Measurements from ENCODE around the gene RALA. TPM values are rescaled to one million over a fixed set of nuclear protein-coding genes. Genes with fewer than 3 reads are reported as not detected.
"Not testable (repeated sequence)": the region's sequence is repeated elsewhere in the genome, so short reads cannot be mapped to it uniquely, and the experiment has no call there.

The RALA gene
- total RNA-seq, 2 experiments from 2014 or later, result 32.5 to 32.8 TPM

DNA sequence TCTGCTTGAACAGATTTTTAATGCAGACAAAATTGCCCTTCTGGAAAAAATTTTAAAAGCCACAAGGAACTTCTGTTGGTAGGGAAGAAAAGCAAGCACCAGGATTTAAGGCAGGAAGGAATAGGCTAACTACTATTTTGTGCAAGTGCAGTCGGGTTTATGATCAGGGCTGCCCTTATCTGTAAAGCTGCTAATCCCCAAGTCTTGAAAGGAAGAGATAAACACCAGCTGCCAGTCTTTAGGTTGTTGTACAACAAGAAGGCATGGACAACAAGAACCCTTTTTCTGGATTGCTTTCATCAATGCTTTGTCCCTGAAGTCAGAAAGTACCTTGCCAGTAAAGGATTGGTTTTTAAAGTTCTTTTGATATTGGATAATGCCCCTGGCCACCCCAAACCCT lies 40.7 kb downstream of the RALA start:
- no peak overlapping the region for H3K4me3 Mint-ChIP-seq
- H3K9me3 Mint-ChIP-seq, result peaks cover 14% of the 10 kb centered on the region
- ChIA-PET CTCF (no interaction called here), POLR2A (no interaction called here)
- ATAC-seq (no peak), DNase-seq (no peak)
- no peaks in the 10 kb centered on the region for H3K27me3 Mint-ChIP-seq
- no peak overlapping the region for H3K27ac Mint-ChIP-seq
- H3K36me3 Mint-ChIP-seq (ENCODE audit: low read depth), result peaks cover 49% of the 10 kb centered on the region
- TF ChIP-seq, protein P1, sequence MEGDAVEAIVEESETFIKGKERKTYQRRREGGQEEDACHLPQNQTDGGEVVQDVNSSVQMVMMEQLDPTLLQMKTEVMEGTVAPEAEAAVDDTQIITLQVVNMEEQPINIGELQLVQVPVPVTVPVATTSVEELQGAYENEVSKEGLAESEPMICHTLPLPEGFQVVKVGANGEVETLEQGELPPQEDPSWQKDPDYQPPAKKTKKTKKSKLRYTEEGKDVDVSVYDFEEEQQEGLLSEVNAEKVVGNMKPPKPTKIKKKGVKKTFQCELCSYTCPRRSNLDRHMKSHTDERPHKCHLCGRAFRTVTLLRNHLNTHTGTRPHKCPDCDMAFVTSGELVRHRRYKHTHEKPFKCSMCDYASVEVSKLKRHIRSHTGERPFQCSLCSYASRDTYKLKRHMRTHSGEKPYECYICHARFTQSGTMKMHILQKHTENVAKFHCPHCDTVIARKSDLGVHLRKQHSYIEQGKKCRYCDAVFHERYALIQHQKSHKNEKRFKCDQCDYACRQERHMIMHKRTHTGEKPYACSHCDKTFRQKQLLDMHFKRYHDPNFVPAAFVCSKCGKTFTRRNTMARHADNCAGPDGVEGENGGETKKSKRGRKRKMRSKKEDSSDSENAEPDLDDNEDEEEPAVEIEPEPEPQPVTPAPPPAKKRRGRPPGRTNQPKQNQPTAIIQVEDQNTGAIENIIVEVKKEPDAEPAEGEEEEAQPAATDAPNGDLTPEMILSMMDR (IDR thresholded peaks at IDR 0.05), result no peak
- intact Hi-C loops (cut with micrococcal nuclease), result no loop called here
- H3K4me1 Mint-ChIP-seq (ENCODE audit: low read depth), result peaks cover 38% of the 10 kb centered on the region

DNA sequence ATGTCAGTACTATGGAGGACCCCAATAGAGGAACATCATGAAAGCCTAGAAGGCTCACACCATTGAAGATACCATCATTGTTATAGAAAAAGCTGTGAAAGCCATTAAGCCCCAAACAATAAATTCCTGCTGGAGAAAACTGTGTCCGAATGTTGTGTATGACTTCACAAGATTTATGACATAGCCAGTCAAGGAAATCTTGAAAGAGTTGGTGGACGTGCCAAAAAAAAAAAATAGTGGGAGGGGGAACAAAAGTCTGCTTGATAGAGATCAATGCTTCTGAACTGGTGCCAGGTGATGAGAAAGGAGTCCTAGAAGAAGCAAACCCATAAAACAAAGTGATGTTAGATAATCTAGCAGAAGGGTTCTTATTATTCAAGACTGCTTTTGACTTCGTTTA lies 41.2 kb downstream of the RALA start:
- peak overlapping the region; percentile 56 for H3K27ac Mint-ChIP-seq
- ChIA-PET POLR2A (no interaction called here), CTCF (interaction anchor here (0.9 kb wide), 1 partner anchor 9 kb away, joined by 3 read pairs; no protein-coding TSS in a partner anchor)
- H3K36me3 Mint-ChIP-seq (ENCODE audit: low read depth), result peaks cover 47% of the 10 kb centered on the region
- DNase-seq (no peak), ATAC-seq (no peak)
- intact Hi-C loops (cut with micrococcal nuclease), result no loop called here
- peaks cover 14% of the 10 kb centered on the region for H3K9me3 Mint-ChIP-seq
- H3K27me3 Mint-ChIP-seq, result no peaks in the 10 kb centered on the region
- H3K4me1 Mint-ChIP-seq (ENCODE audit: low read depth), result peaks cover 40% of the 10 kb centered on the region
- TF ChIP-seq, protein P1 (IDR thresholded peaks at IDR 0.05), result no peak
- no peak overlapping the region for H3K4me3 Mint-ChIP-seq

DNA sequence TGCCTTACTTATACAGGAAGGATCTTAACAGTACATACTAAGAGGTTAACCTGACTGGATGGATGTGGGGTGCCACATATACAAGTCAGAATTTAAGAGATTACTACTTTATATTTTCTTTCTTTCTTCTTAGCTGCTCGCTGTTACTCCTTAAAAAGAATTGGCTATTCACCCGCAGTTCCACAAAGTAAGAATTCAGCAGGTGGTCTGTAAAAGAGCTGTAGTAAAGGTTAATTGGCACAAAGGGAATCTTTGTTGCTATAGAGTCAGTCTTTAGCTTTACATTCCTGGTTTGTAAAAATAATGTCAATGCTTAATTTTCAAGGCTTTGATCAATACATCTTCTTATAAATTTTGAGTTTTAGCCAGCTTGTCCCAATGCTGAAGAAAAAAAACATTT lies 43.2 kb downstream of the RALA start:
- Mint-ChIP-seq H3K27me3 (no peaks in the 10 kb centered on the region), H3K36me3 (ENCODE audit: low read depth) (peaks cover 38% of the 10 kb centered on the region), H3K27ac (no peak overlapping the region), H3K4me1 (ENCODE audit: low read depth) (peaks cover 40% of the 10 kb centered on the region), H3K9me3 (peaks cover 9% of the 10 kb centered on the region), H3K4me3 (no peak overlapping the region)
- ChIA-PET POLR2A (interaction anchor here (1.1 kb wide), 2 partner anchors 10 to 88 kb away, joined by 3 to 4 read pairs; no protein-coding TSS in a partner anchor), CTCF (interaction anchor here (1.2 to 1.6 kb wide), 2 partner anchors 79 to 86 kb away, joined by 3 to 7 read pairs; no protein-coding TSS in a partner anchor)
- intact Hi-C loops (cut with micrococcal nuclease), result no loop called here
- TF ChIP-seq, protein P1 (IDR thresholded peaks at IDR 0.05), result no peak
- no peak for ATAC-seq
- DNase-seq, result no peak

DNA sequence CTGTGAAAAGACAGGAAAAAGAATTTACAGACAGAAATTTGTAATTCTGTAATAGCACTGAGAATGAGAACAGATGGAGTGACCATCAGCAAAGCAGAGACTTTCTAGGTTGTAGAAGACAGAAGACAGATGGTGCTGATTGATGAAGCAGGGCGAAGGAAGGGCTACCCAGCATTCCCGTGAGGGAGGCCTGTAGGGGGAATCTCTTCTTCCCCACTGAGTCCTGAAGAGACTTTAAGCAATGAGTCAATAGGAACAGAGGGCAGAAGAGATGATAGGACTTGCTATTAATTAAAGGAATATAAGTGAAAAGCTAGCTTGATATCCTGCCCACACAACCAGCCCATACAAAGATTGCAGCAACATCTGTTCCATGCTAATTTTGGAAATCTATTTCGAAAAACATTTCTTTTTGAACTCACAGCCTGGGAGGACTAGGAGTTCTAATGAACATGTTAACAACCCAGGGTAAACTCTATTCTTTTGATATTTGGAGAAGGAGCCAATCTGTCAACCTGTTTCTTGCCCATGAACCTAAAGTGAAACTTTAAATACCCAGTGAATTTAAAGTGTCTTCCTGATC lies 44.1 kb downstream of the RALA start:
- H3K27ac Mint-ChIP-seq, result no peak overlapping the region

DNA sequence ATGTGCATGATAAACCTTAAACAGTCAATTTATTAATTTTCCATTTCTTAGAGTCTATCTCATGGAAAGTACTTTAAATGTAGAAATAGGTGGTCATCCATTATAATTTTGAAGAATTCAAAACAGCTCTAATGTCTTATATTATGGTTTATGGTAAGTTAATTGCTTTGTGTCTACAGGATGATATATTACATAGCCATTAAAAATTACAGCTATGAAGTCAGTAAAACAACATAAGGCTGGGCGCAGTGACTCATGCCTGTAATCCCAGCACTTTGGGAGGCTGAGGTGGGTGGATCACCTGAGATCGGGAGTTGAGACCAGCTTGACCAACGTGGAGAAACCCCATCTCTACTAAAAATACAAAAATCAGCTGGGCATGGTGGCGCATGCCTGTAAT lies 44.9 kb downstream of the RALA start:
- H3K4me3 Mint-ChIP-seq; ATAC-seq; intact Hi-C loops (cut with micrococcal nuclease); H3K9me3 Mint-ChIP-seq; POLR2A ChIA-PET; H3K27ac Mint-ChIP-seq; H3K27me3 Mint-ChIP-seq; DNase-seq; CTCF ChIA-PET: not testable (repeated sequence)
- Mint-ChIP-seq H3K36me3 (ENCODE audit: low read depth) (peaks cover 24% of the 10 kb centered on the region), H3K4me1 (ENCODE audit: low read depth) (peaks cover 39% of the 10 kb centered on the region)

More for the DNA sequence above, 44.1 kb downstream of the RALA start:
- DNase-seq (no peak), ATAC-seq (no peak)
- CTCF ChIA-PET, result interaction anchor here (1.2 to 1.6 kb wide), 2 partner anchors 78 to 87 kb away, joined by 3 to 7 read pairs; no protein-coding TSS in a partner anchor
- intact Hi-C loops (cut with micrococcal nuclease), result no loop called here
- Mint-ChIP-seq H3K27me3 (no peaks in the 10 kb centered on the region), H3K4me1 (ENCODE audit: low read depth) (peaks cover 43% of the 10 kb centered on the region), H3K4me3 (no peak overlapping the region), H3K36me3 (ENCODE audit: low read depth) (peaks cover 29% of the 10 kb centered on the region), H3K9me3 (peaks cover 6% of the 10 kb centered on the region)
- POLR2A ChIA-PET, result no interaction called here
- TF ChIP-seq, protein P1 (IDR thresholded peaks at IDR 0.05), result no peak

Data from activated CD8-positive, alpha-beta T cell treated with anti-CD3 and anti-CD28 coated beads for 36 hours (primary cell).